ENCODE measurements around the gene SLC37A1. TPM values are rescaled to one million over a fixed set of nuclear protein-coding genes. Genes with fewer than 3 reads are reported as not detected.

The SLC37A1 gene
- total RNA-seq, 1 experiment from 2014 or later: 11.2 TPM

- BruUV-seq (replicated peaks): no TSS peak
- no peaks in the 10 kb centered on the region for H3K9me3 ChIP-seq (ENCODE audit: low read depth, low read length, poor library complexity, severe bottlenecking)
- ChIA-PET CTCF (no interaction called here), POLR2A (ENCODE audit: low non-redundant PET) (no interaction called here)
- no peak overlapping the region for H3K4me3 ChIP-seq (ENCODE audit: low read depth, low read length, poor library complexity, severe bottlenecking)
- no peaks in the 10 kb centered on the region for H3K27me3 ChIP-seq (replicated peaks; ENCODE audit: insufficient read depth, low read depth, low read length, poor library complexity)
- no peak for DNase-seq (ENCODE audit: low spot score)
- H3K27ac ChIP-seq (ENCODE audit: low read depth, low read length, poor library complexity, severe bottlenecking): no peak overlapping the region
- H3K36me3 ChIP-seq (ENCODE audit: insufficient read depth, low read length, poor library complexity, severe bottlenecking): no peaks in the 10 kb centered on the region
- no peaks in the 10 kb centered on the region for H3K4me1 ChIP-seq (ENCODE audit: insufficient read depth, low read length, poor library complexity, severe bottlenecking)
- TF ChIP-seq CTCF (conservative IDR thresholded peaks at IDR 0.05; ENCODE audit: low read depth, low read length) (no peak), EZH2 (IDR thresholded peaks at IDR 0.05; ENCODE audit: borderline replicate concordance, low read depth, low read length, poor library complexity, severe bottlenecking) (no peak)
- intact Hi-C loops (cut with micrococcal nuclease; ENCODE audit: unreplicated experiment): no loop called here
Measured at GRCh38 chr21:42563261-42563660, 49.6 kb downstream of the SLC37A1 start.

GRCh38 chr21:42563686-42564085, 50.0 kb downstream of the SLC37A1 start:
- no peaks in the 10 kb centered on the region for H3K36me3 ChIP-seq (ENCODE audit: insufficient read depth, low read length, poor library complexity, severe bottlenecking)
- no peaks in the 10 kb centered on the region for H3K27me3 ChIP-seq (replicated peaks; ENCODE audit: insufficient read depth, low read depth, low read length, poor library complexity)
- TF ChIP-seq CTCF (conservative IDR thresholded peaks at IDR 0.05; ENCODE audit: low read depth, low read length) (no peak), EZH2 (IDR thresholded peaks at IDR 0.05; ENCODE audit: borderline replicate concordance, low read depth, low read length, poor library complexity, severe bottlenecking) (no peak)
- H3K27ac ChIP-seq (ENCODE audit: low read depth, low read length, poor library complexity, severe bottlenecking): no peak overlapping the region
- no TSS peak for BruUV-seq (replicated peaks)
- ChIA-PET CTCF (no interaction called here), POLR2A (ENCODE audit: low non-redundant PET) (no interaction called here)
- H3K9me3 ChIP-seq (ENCODE audit: low read depth, low read length, poor library complexity, severe bottlenecking): no peaks in the 10 kb centered on the region
- intact Hi-C loops (cut with micrococcal nuclease; ENCODE audit: unreplicated experiment): no loop called here
- H3K4me1 ChIP-seq (ENCODE audit: insufficient read depth, low read length, poor library complexity, severe bottlenecking): no peaks in the 10 kb centered on the region
- DNase-seq (ENCODE audit: low spot score): no peak
- no peak overlapping the region for H3K4me3 ChIP-seq (ENCODE audit: low read depth, low read length, poor library complexity, severe bottlenecking)

- ChIA-PET CTCF (no interaction called here), POLR2A (ENCODE audit: low non-redundant PET) (no interaction called here)
- intact Hi-C loops (cut with micrococcal nuclease; ENCODE audit: unreplicated experiment): no loop called here
- no peak for DNase-seq (ENCODE audit: low spot score)
- Histone ChIP-seq H3K27me3 (replicated peaks; ENCODE audit: insufficient read depth, low read depth, low read length, poor library complexity) (no peaks in the 10 kb centered on the region), H3K9me3 (ENCODE audit: low read depth, low read length, poor library complexity, severe bottlenecking) (no peaks in the 10 kb centered on the region), H3K36me3 (ENCODE audit: insufficient read depth, low read length, poor library complexity, severe bottlenecking) (no peaks in the 10 kb centered on the region), H3K27ac (ENCODE audit: low read depth, low read length, poor library complexity, severe bottlenecking) (no peak overlapping the region), H3K4me3 (ENCODE audit: low read depth, low read length, poor library complexity, severe bottlenecking) (no peak overlapping the region), H3K4me1 (ENCODE audit: insufficient read depth, low read length, poor library complexity, severe bottlenecking) (no peaks in the 10 kb centered on the region)
- TF ChIP-seq EZH2 (IDR thresholded peaks at IDR 0.05; ENCODE audit: borderline replicate concordance, low read depth, low read length, poor library complexity, severe bottlenecking): no peak
- no peak for TF ChIP-seq CTCF (conservative IDR thresholded peaks at IDR 0.05; ENCODE audit: low read depth, low read length)
- no TSS peak for BruUV-seq (replicated peaks)
Measured at GRCh38 chr21:42564561-42564971, 50.9 kb downstream of the SLC37A1 start.

Measured in A673 (cell line).